Lower lobe of right lung (tissue), 2 donors: ENCODE measurements around the gene GSG1L. TPM values are rescaled to one million over a fixed set of nuclear protein-coding genes. Genes with fewer than 3 reads are reported as not detected.

ENCODE experiments used
- ATAC-seq, 2 donors: fragments of 200-7000 bp; cut with Tn5 transposase; one replicate each; pipeline ENCODE4 v1.9.1; 2020 to 2022; ENCODE audit warnings: mild to moderate bottlenecking in 2 of 2, moderate library complexity in 2 of 2
- DNase-seq: peaks from one replicate; pipeline ENCODE4 v3.0.0-alpha.2; 2020
- H3K27ac ChIP-seq: fragments of 200-600 bp; one replicate; pipeline ENCODE4 v1.8.0; 2022
- H3K27me3 ChIP-seq: fragments of 200-600 bp; one replicate; pipeline ENCODE4 v1.8.0; 2022; ENCODE audit warnings: low read depth
- H3K36me3 ChIP-seq: fragments of 200-600 bp; one replicate; pipeline ENCODE4 v1.8.0; 2022; ENCODE audit warnings: mild to moderate bottlenecking
- H3K4me1 ChIP-seq: fragments of 200-600 bp; one replicate; pipeline ENCODE4 v1.8.0; 2022
- H3K4me3 ChIP-seq: fragments of 200-600 bp; one replicate; pipeline ENCODE4 v1.8.0; 2022; ENCODE audit warnings: mild to moderate bottlenecking
- H3K9me3 ChIP-seq: fragments of 200-600 bp; one replicate; pipeline ENCODE4 v1.8.0; 2022
- CTCF ChIP-seq: fragments of 200-600 bp; IDR thresholded peaks from one replicate; pipeline ENCODE4 v1.8.0; 2022; ENCODE audit warnings: antibody characterized with exemption, mild to moderate bottlenecking
- intact Hi-C: fragments of 100-400 bp; cut with DNase I; formaldehyde crosslinking; loops from one replicate; pipeline ENCODE4 v1.11.0; 2022
- total RNA-seq: library from RNA; stranded (reverse); fragmentation: NEBNext Ultra II Directional; extraction: Animal tissue kit (Norgen Biotek cat#: 25700); gene quantifications from one replicate; pipeline ENCODE4 v1.2.1, GENCODE V29; 2021
- donor health status: DM: no; HTN: yes; CAD: no; lungs with severe emphysema.

Gene GSG1L
- total RNA-seq, 1 donor from 2014 or later = 0.30 TPM

- DNase-seq (peak; percentile 41), ATAC-seq (no peak)
- TF ChIP-seq CTCF = no peak
- H3K9me3 ChIP-seq = no peaks in the 10 kb centered on the region
- no peak overlapping the region for H3K4me3 ChIP-seq
- intact Hi-C loops = no loop called here
- no peak overlapping the region for H3K27ac ChIP-seq
- H3K4me1 ChIP-seq = no peaks in the 10 kb centered on the region
- no peaks in the 10 kb centered on the region for H3K27me3 ChIP-seq
- peaks cover 71% of the 10 kb centered on the region for H3K36me3 ChIP-seq
Measured at GRCh38 chr16:28098171-28098958, 34.9 kb upstream of the GSG1L start.

- H3K27ac ChIP-seq = no peak overlapping the region
- ATAC-seq (no peak), DNase-seq (peak; percentile 35)
- H3K27me3 ChIP-seq = no peaks in the 10 kb centered on the region
- no peaks in the 10 kb centered on the region for H3K4me1 ChIP-seq
- intact Hi-C loops = no loop called here
- H3K4me3 ChIP-seq = no peak overlapping the region
- peaks cover 60% of the 10 kb centered on the region for H3K36me3 ChIP-seq
- no peak for TF ChIP-seq CTCF
- H3K9me3 ChIP-seq = no peaks in the 10 kb centered on the region
Measured at GRCh38 chr16:28096983-28097899, 33.7 kb upstream of the GSG1L start.

- no peaks in the 10 kb centered on the region for H3K27me3 ChIP-seq
- no peak for TF ChIP-seq CTCF
- peak; percentile 6 for DNase-seq
- no peak overlapping the region for H3K4me3 ChIP-seq
- no peaks in the 10 kb centered on the region for H3K4me1 ChIP-seq
- ATAC-seq = peak in 1 of 2 donors; percentile 2
- H3K36me3 ChIP-seq = peaks cover 21% of the 10 kb centered on the region
- intact Hi-C loops = no loop called here
- H3K27ac ChIP-seq = no peak overlapping the region
- H3K9me3 ChIP-seq = no peaks in the 10 kb centered on the region
Measured at GRCh38 chr16:28093385-28093725, 29.8 kb upstream of the GSG1L start.

GRCh38 chr16:28092721-28093384 lies 29.3 kb upstream of the GSG1L start:
- no peaks in the 10 kb centered on the region for H3K4me1 ChIP-seq
- no peaks in the 10 kb centered on the region for H3K27me3 ChIP-seq
- H3K9me3 ChIP-seq = no peaks in the 10 kb centered on the region
- peaks cover 16% of the 10 kb centered on the region for H3K36me3 ChIP-seq
- intact Hi-C loops = no loop called here
- ATAC-seq (peak; percentile 75 to 83), DNase-seq (peak; percentile 61)
- peak overlapping the region; percentile 71 for H3K27ac ChIP-seq
- no peak overlapping the region for H3K4me3 ChIP-seq
- no peak for TF ChIP-seq CTCF

GRCh38 chr16:28091656-28092055 lies 28.1 kb upstream of the GSG1L start:
- DNase-seq = peak; percentile 26

More at GRCh38 chr16:28091656-28092055, 28.1 kb upstream of the GSG1L start:
- Histone ChIP-seq H3K4me1 (no peaks in the 10 kb centered on the region), H3K27ac (no peak overlapping the region), H3K27me3 (no peaks in the 10 kb centered on the region), H3K36me3 (peaks cover 4% of the 10 kb centered on the region), H3K4me3 (no peak overlapping the region), H3K9me3 (no peaks in the 10 kb centered on the region)
- intact Hi-C loops = no loop called here
- no peak for ATAC-seq
- no peak for TF ChIP-seq CTCF
